Measurements from ENCODE around the gene MARCHF2.
"Not testable (repeated sequence)": the region's sequence is repeated elsewhere in the genome, so short reads cannot be mapped to it uniquely, and the experiment has no call there.

MARCHF2 gene

DNA sequence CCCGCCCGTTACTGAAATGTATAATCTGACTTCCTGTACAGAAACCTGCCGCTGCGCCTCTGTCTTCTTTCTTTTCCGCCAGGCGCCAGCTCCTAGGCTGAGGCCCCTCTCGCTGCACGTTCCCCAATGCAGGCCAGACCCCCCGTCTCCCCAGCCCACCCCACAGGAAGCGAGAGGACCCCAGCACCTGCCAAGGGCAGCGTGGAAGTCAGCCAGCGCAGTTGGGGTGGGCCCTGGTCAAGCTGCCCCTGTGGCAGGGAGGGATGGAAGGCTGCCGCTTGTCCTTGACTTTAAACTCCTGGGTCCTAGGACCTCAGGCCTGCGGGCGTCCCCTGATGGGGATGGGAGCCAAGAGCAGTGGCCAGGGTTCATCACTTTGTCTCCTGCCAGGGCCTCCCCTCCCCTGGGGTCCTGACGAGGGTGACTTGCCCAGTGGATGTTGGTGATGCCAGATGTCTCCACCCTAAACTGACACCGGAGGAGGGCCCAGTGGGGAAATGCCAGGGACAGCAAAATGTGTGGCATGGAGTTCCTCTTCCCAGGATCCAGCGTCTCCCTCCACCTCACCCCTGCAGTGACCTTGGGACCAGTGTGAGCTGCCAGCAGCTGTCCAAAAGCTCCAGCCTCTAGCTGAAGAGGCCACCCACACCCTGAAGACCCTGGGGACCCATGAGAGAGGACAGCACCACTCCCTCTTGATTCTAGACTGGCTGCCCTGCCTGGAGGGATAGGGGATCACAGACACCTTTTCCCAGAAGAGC, 8.5 kb upstream of the MARCHF2 start:
- no peak for DNase-seq (ENCODE audit: extremely low read depth in 1 of 2, low read depth in 1 of 2)

GRCh38 chr19:8410718-8411117, 2.4 kb upstream of the MARCHF2 start:
- not testable (repeated sequence) for DNase-seq (ENCODE audit: extremely low read depth in 1 of 2, low read depth in 1 of 2)

DNA sequence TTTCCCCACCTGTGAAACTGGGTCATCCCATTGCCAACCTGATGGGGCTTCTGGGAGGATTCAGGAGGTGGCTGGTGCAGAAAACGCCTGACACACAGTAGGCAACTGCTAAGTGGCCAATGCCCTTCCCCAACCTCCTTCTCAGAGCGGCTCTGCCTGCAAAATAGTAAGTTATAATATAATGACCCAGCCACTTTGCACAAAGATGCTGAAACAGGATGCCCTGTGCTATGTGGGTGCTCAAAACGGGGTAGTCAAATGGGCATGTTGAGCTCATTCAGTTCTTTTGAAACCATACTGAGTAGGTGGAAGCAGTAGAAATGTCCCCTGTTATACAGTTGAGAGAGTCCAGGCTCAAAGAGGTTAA, 507 bp downstream of the MARCHF2 start:
- no peak for DNase-seq (ENCODE audit: extremely low read depth in 1 of 2, low read depth in 1 of 2)

DNA sequence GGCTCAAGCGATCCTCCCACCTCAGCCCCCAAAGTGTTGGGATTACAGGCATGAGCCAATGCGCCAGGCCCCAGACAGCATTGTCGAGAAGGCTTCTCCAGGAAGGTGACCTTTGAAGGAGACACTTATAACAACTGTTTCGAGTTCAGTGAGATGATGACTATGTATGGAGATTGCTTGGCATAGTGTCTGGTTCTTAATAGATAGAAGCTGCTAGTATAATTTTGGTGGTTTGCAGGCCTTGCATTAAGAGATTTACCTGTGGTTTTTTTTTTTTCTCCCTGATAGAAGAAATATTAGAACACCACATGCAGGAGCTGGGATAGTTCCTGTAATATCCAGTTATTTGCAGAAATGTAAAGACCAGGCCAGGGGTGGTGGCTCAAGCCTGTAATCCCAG, 3.7 kb downstream of the MARCHF2 start:
- no peak for DNase-seq (ENCODE audit: extremely low read depth in 1 of 2, low read depth in 1 of 2)

- no peak for DNase-seq (ENCODE audit: extremely low read depth in 1 of 2, low read depth in 1 of 2)
These were observed 8.7 kb downstream of the MARCHF2 start for GRCh38 chr19:8421484-8422461.

DNA sequence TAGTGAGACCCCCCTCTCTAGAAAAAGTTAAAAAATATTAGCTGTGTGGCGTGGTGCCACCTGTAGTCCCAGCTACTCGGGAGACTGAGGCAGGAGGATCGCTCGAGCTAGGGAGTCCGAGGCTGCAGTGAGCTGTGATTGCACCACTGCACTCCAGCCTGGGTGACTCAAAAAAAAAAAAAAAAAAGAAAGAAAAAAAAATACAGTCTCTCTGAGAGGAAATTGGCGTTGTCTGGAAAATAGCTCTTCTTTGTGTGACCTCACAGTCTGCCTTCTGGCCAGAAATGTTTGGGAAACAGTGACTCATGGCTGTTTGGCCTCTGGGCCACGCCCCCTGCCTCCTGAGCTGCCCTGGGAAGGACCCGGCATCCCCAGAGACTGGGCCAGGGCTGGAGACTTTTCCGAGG, 10.7 kb downstream of the MARCHF2 start:
- DNase-seq (ENCODE audit: extremely low read depth in 1 of 2, low read depth in 1 of 2), result no peak

- not testable (repeated sequence) for DNase-seq (ENCODE audit: extremely low read depth in 1 of 2, low read depth in 1 of 2)
These were observed 12.2 kb downstream of the MARCHF2 start for GRCh38 chr19:8425331-8425730.

GRCh38 chr19:8426283-8426682, 13.2 kb downstream of the MARCHF2 start:
- DNase-seq (ENCODE audit: extremely low read depth in 1 of 2, low read depth in 1 of 2), result no peak

- no peak for DNase-seq (ENCODE audit: extremely low read depth in 1 of 2, low read depth in 1 of 2)
These were observed 15.9 kb downstream of the MARCHF2 start for GRCh38 chr19:8429044-8429443.

GRCh38 chr19:8429826-8430225, 16.7 kb downstream of the MARCHF2 start:
- no peak for DNase-seq (ENCODE audit: extremely low read depth in 1 of 2, low read depth in 1 of 2)

DNA sequence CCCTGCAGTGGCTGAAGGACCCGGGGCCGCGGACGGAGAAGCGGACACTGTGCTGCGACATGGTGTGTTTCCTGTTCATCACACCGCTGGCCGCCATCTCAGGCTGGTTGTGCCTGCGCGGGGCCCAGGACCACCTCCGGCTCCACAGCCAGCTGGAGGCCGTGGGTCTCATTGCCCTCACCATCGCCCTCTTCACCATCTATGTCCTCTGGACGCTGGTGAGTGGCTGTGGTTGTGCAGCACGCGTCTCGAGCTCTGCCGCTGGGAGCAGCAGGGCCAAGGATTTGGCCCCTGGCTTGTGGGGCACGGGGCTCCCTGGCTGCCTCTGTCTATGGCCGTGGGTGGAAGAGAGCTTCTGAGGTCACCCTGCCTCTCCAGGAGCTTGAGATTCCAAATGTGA, 17.5 kb downstream of the MARCHF2 start:
- DNase-seq (ENCODE audit: extremely low read depth in 1 of 2, low read depth in 1 of 2), result no peak

- no peak for DNase-seq (ENCODE audit: extremely low read depth in 1 of 2, low read depth in 1 of 2)
These were observed 25.1 kb downstream of the MARCHF2 start for GRCh38 chr19:8438236-8438635.

DNA sequence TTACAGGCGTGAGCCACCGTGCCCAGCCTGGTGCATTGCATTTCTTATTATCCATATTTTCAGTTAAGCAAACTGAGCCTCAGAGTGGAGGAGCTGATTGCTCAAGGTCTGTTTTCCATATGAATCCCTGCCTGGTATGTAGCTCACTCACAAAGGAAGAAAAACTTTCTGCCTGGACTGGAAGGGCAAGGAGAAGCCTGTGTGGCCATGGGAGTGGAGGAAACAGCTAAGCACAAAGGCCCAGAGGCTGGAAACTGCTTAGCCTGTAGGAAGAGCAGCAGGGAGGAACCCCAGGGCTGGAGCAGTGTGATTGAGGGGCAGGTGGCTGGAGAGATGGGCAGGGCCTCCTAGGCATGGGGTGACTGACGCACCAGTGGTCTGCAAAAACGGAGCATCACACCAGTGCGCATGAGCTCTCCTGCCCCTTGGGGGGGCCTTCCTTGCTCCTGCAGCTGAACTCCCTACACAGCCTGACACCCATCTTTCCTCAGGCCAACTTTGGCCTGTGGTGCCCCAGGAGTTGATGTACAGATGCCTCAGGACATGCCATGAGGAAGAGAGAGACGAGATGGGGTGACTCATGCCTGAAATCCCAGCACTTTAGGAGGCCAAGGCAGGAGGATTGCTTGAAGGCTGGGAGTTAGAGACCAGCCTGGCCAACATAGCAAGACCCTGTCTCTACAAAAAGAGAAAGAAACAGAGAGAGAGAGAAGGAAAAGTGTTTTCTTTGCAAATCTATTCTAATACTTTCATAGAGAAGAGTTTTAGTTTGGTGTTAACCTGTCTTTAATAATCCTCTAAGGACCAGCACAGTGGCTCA, 28.8 kb downstream of the MARCHF2 start:
- DNase-seq (ENCODE audit: extremely low read depth in 1 of 2, low read depth in 1 of 2), result no peak

GRCh38 chr19:8444140-8444676, 31.1 kb downstream of the MARCHF2 start:
- not testable (repeated sequence) for DNase-seq (ENCODE audit: extremely low read depth in 1 of 2, low read depth in 1 of 2)

DNA sequence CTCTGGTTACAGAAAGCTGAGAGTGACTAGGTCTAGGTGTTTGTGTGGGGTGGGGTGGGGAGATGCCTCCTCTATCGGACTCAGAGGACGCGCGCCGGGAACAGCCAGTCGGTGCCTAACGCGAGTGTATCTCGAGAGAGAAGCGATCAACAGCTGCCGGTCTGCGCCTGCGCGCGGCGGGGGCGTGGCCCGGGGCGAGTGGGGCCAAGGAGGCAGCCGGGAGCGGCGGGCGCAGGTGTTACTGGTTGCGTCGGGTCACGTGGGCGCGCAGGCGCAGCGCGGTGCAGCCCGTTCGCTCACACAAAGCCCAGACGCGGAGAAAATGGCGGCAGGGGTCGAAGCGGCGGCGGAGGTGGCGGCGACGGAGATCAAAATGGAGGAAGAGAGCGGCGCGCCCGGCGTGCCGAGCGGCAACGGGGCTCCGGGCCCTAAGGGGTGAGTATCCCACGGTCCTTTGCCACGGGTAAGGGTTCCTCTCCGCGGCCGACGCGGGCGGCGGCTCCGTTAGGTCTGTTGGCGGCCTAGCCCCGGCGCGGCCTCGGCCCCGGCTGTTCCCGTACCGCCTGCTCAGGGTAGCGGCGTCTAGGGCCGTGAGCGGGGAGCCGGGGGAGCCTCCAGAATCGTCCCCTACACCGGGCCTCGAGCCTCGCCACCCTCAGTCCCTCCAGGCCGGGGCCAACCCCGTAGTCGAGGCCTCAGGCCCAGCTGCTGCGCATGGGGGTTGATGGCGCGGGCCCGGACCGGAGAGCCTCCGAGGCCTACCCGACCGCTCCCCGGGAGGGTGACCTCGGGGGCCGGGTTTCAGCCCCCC, 31.8 kb downstream of the MARCHF2 start, which contains the start of gene HNRNPM:
TSS of gene HNRNPM (plus strand) at position 299 of the 811 bp plus-strand sequence. CDS start at position 323, 24 bp downstream.
- peak; percentile 100 for DNase-seq (ENCODE audit: extremely low read depth in 1 of 2, low read depth in 1 of 2)

GRCh38 chr19:8445488-8446001, 32.4 kb downstream of the MARCHF2 start:
- DNase-seq (ENCODE audit: extremely low read depth in 1 of 2, low read depth in 1 of 2), result peak; percentile 17 to 29

GRCh38 chr19:8446061-8446709, 33.1 kb downstream of the MARCHF2 start:
- DNase-seq (ENCODE audit: extremely low read depth in 1 of 2, low read depth in 1 of 2), result no peak

DNA sequence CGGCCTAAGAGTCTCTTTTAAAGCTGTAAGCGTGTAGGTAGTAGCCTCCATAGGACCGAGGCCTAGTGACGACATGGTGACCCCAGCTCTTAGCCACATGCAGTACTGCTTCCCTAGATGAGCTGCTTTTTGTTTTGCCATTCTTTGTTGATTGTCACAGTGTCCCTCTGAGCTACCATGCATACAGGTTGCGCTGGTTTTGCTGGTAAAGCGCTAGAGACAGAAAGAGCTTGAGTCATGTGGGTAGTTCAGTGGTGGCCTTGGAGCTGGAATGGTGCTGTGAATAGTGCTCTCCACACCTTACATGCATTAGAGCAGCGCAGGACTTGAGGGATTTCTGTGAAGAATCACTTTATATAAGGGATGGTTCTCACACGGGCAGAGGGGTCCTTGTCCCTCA, 36.7 kb downstream of the MARCHF2 start:
- DNase-seq (ENCODE audit: extremely low read depth in 1 of 2, low read depth in 1 of 2), result no peak

GRCh38 chr19:8451377-8451776, 38.3 kb downstream of the MARCHF2 start:
- DNase-seq (ENCODE audit: extremely low read depth in 1 of 2, low read depth in 1 of 2), result no peak

Data from stimulated activated CD8-positive, alpha-beta memory T cell treated with anti-CD3 and anti-CD28 coated beads, Interleukin-7, amount 100 ng/mL, for 48 hours (primary cell).